Spleen (tissue), 11 donors: Measurements from ENCODE around the gene ANXA7. TPM values are rescaled to one million over a fixed set of nuclear protein-coding genes. Genes with fewer than 3 reads are reported as not detected.

ENCODE experiments used
- DNase-seq: peaks from one replicate; pipeline ENCODE4 v3.0.0-alpha.2; 2020
- H3K27ac ChIP-seq, 8 donors: fragments of 200-600 bp; sonication (generic) in 7 of 8; 1 replicate in 4 of 8; 2 replicates in 4 of 8; pipeline versions ENCODE4 v1.5.0 to v1.8.0; 2016 to 2021; ENCODE audit warnings: inconsistent platforms in 4 of 8, mild to moderate bottlenecking in 4 of 8, moderate library complexity in 1 of 8
- H3K27me3 ChIP-seq, 7 donors: fragments of 200-600 bp; sonication (generic) in 6 of 7; replicated peaks in 1 of 7; 1 replicate in 4 of 7; 2 replicates in 3 of 7; pipeline versions ENCODE4 v1.5.0 to v1.8.0; 2016 to 2021; ENCODE audit warnings: inconsistent platforms in 3 of 7, mild to moderate bottlenecking in 1 of 7
- H3K36me3 ChIP-seq, 6 donors: fragments of 200-600 bp; sonication (generic) in 5 of 6; 1 replicate in 4 of 6; 2 replicates in 2 of 6; pipeline versions ENCODE4 v1.5.0 to v1.8.0; 2016 to 2021; ENCODE audit warnings: inconsistent platforms in 2 of 6
- H3K4me1 ChIP-seq, 6 donors: fragments of 200-600 bp; sonication (generic) in 5 of 6; 1 replicate in 3 of 6; 2 replicates in 3 of 6; pipeline versions ENCODE4 v1.5.0 to v1.8.0; 2016 to 2021; ENCODE audit warnings: inconsistent platforms in 3 of 6
- H3K4me3 ChIP-seq, 8 donors: fragments of 200-600 bp; sonication (generic) in 7 of 8; 1 replicate in 4 of 8; 2 replicates in 4 of 8; pipeline versions ENCODE4 v1.5.0 to v1.8.0; 2016 to 2021; ENCODE audit warnings: inconsistent platforms in 4 of 8, mild to moderate bottlenecking in 4 of 8, moderate library complexity in 2 of 8
- H3K9me3 ChIP-seq, 8 donors: fragments of 200-600 bp; sonication (generic) in 7 of 8; 1 replicate in 4 of 8; 2 replicates in 4 of 8; pipeline versions ENCODE4 v1.5.0 to v1.8.0; 2016 to 2021; ENCODE audit warnings: inconsistent platforms in 4 of 8
- CTCF ChIP-seq, 11 experiments: fragments of 200-600 bp in 7 of 11; fragments of 450-650 bp in 4 of 11; sonication (generic) in 4 of 11; IDR thresholded peaks in 8 of 11; conservative IDR thresholded peaks in 3 of 11; 1 replicate in 7 of 11; 2 replicates in 4 of 11; pipeline versions ENCODE4 v1.4.0 to v1.8.0; 2016 to 2021; ENCODE audit warnings: antibody characterized with exemption in 11 of 11, inconsistent platforms in 4 of 11, mild to moderate bottlenecking in 1 of 11
- POLR2A ChIP-seq, 3 donors: fragments of 450-650 bp; IDR thresholded peaks; one replicate each; pipeline ENCODE4 v1.5.1; 2017; ENCODE audit warnings: antibody characterized with exemption in 3 of 3, mild to moderate bottlenecking in 1 of 3
- POLR2AphosphoS5 ChIP-seq, 3 donors: sonication (generic); formaldehyde crosslinking; IDR thresholded peaks; one replicate each; pipeline ENCODE4 v1.5.1; 2017; ENCODE audit warnings: antibody characterized with exemption in 3 of 3
- WGBS, 5 donors: extraction: QIAGEN DNeasy Blood & Tissue Kit in 3 of 5; methylation state at CpG; one replicate each; pipeline versions ENCODE4 v1.1.5 to v1.1.7; 2013 to 2018; 5-methylcytosine and 5-hydroxymethylcytosine counted together
- intact Hi-C: fragments of 100-400 bp; cut with DNase I; formaldehyde crosslinking; loops from one replicate; pipeline ENCODE4 v1.15.0; 2023; ENCODE audit warnings: low total_unique reads
- polyA plus RNA-seq, 3 donors: library from polyadenylated mRNA; stranded (reverse); fragments of 200-250 nt; gene quantifications; one replicate each; pipeline ENCODE4 v1.2.1, GENCODE V29; 2013
- total RNA-seq, 7 donors: library from RNA; depleted of rRNA in 3 of 7; stranded (reverse); fragments of >200 nt in 3 of 7; fragmentation: NEBNext Ultra II Directional in 4 of 7; extraction: Animal tissue kit (Norgen Biotek cat#: 25700) in 4 of 7; gene quantifications; one replicate each; pipeline versions ENCODE4 v1.1.0 to v1.2.1, GENCODE V29; 2016 to 2021
- donor health status: healthy with polysubstance abuse.
- donor health status: DM: no; HTN: no; CAD: no; lungs with moderate emphysema.
- donor health status: DM: no; HTN: no; CAD: no.
- donor health status: Bipolar disorder and iron deficiency.
- donor health status: healthy.
- donor health status: DM: no; HTN: no; CAD: no.
- donor health status: DM: yes; HTN: yes; CAD: no.

Gene ANXA7
- total and polyA plus RNA-seq, 10 donors: 40.1 to 118 (median 93.8) TPM

DNA sequence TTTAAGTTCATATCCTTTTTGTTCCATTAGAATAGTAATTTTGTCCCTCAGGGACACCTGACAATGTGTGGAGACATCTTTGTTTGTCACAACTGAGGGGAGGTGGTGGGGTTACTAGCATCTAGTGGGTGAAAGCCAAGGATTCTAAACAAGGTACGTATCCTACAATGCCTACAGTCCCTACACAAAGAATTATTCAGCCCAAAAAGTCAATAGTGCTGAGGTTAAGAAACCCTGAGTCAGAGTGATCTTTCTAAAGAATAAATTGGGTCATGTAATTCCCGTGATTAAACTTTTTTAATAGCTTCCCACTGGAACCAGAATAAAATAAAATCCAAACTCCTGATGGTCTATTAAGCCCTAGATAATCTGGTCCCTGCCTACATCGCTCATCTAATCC is 2.7 kb upstream of the ANXA7 start:
- H3K27me3 ChIP-seq: no peaks in the 10 kb centered on the region
- DNase-seq: no peak
- no peaks in the 10 kb centered on the region for H3K9me3 ChIP-seq
- H3K36me3 ChIP-seq: peaks cover 0 to under 1% (median 0%) of the 10 kb centered on the region in 6 donors
- WGBS, 5 donors: 91 to 96% (median 94%) methylated on average over 3 of the region's 3 CpGs
- H3K27ac ChIP-seq: no peak overlapping the region
- intact Hi-C loops: no loop called here
- TF ChIP-seq CTCF (IDR thresholded peaks at IDR 0.05 in 8 of 11, conservative IDR thresholded peaks at IDR 0.05 in 3 of 11) (no peak), POLR2A (IDR thresholded peaks at IDR 0.05) (no peak), POLR2AphosphoS5 (IDR thresholded peaks at IDR 0.05) (no peak)
- no peak overlapping the region for H3K4me3 ChIP-seq
- peaks cover 15 to 29% (median 24%) of the 10 kb centered on the region in 6 donors for H3K4me1 ChIP-seq

DNA sequence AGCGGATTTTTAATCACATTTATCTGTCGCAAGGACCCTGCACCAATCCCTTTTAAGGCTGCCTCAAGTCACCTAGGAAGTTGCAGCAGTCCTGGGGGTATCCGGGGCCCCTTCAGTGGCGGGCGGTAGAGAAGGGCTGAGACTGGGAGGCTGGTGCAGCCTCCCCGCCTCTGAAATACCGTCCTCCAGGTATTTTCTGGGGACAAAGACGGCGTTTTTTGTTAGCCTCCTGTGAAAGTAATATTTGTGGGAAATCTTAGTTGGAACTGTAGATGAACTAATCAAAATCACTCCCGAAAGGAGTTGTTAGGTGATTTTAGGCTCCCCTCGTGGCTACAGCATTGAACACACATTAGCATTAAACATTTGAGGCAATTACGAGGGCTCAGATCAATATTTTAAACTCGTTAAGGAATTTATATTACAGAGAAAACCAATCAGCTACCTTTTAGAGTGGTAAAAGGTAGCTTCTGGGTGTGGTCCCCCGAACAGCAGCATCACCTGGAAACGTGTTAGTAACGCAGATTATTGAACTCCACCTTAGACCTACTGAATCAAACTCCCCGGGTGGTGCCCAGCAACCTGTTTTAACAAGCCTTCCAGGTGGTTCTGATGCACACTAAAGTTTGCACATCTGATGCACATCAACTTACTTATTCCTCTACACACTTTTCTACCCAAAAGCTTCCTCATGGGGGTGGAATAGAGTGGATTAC is 530 bp upstream of the ANXA7 start:
- peak overlapping the region; percentile 78 to 98 (median 96) for H3K27ac ChIP-seq
- no peak for DNase-seq
- intact Hi-C loops: no loop called here

GRCh38 chr10:73413108-73413527 is 740 bp downstream of the ANXA7 start:
- 0 to 2% (median 1%) methylated on average over 9 of the region's 9 CpGs for WGBS, 5 donors
- H3K27ac ChIP-seq: peak overlapping the region; percentile 78 to 98 (median 96)
- no peaks in the 10 kb centered on the region for H3K27me3 ChIP-seq
- no peak for DNase-seq
- H3K36me3 ChIP-seq: peaks cover 0 to 3% (median 0%) of the 10 kb centered on the region in 6 donors
- intact Hi-C loops: no loop called here
- peaks cover 19 to 62% (median 48%) of the 10 kb centered on the region in 6 donors for H3K4me1 ChIP-seq
- TF ChIP-seq POLR2A (IDR thresholded peaks at IDR 0.05): no peak
- no peak for TF ChIP-seq CTCF (IDR thresholded peaks at IDR 0.05 in 8 of 11, conservative IDR thresholded peaks at IDR 0.05 in 3 of 11)
- no peak for TF ChIP-seq POLR2AphosphoS5 (IDR thresholded peaks at IDR 0.05)
- peak overlapping the region; percentile 72 to 98 (median 88) for H3K4me3 ChIP-seq
- no peaks in the 10 kb centered on the region for H3K9me3 ChIP-seq

More for the DNA sequence above, 530 bp upstream of the ANXA7 start:
- H3K9me3 ChIP-seq: no peaks in the 10 kb centered on the region
- peak overlapping the region; percentile 72 to 98 (median 88) for H3K4me3 ChIP-seq
- peak in 1 of 11 experiments; percentile 23 for TF ChIP-seq CTCF (IDR thresholded peaks at IDR 0.05 in 8 of 11, conservative IDR thresholded peaks at IDR 0.05 in 3 of 11)
- TF ChIP-seq POLR2AphosphoS5 (IDR thresholded peaks at IDR 0.05): no peak
- 4 to 6% (median 6%) methylated on average over 16 to 17 of the region's 17 CpGs for WGBS, 5 donors
- H3K36me3 ChIP-seq: peaks cover 0 to 3% (median 0%) of the 10 kb centered on the region in 6 donors
- peaks cover 15 to 49% (median 36%) of the 10 kb centered on the region in 6 donors for H3K4me1 ChIP-seq
- no peaks in the 10 kb centered on the region for H3K27me3 ChIP-seq

- Histone ChIP-seq H3K4me3 (no peak overlapping the region), H3K36me3 (peaks cover 0 to 24% (median 0%) of the 10 kb centered on the region in 6 donors), H3K9me3 (no peaks in the 10 kb centered on the region), H3K27me3 (no peaks in the 10 kb centered on the region), H3K27ac (no peak overlapping the region), H3K4me1 (peaks cover 19 to 81% (median 54%) of the 10 kb centered on the region in 6 donors)
- no peak for DNase-seq
- WGBS, 5 donors: 93 to 97% (median 94%) methylated on average over 1 of the region's 1 CpG
- intact Hi-C loops: no loop called here
- TF ChIP-seq POLR2A (IDR thresholded peaks at IDR 0.05): no peak
- no peak for TF ChIP-seq CTCF (IDR thresholded peaks at IDR 0.05 in 8 of 11, conservative IDR thresholded peaks at IDR 0.05 in 3 of 11)
- no peak for TF ChIP-seq POLR2AphosphoS5 (IDR thresholded peaks at IDR 0.05)
Observed at GRCh38 chr10:73410897-73411296, 3.0 kb downstream of the ANXA7 start.
